NCI-H1694 treated with DMSO at 0.1 percent for 48 hours (cell line): Measurements from ENCODE around the gene ACAP1.
A peak's percentile ranks its signal among the peaks of the same experiment; 100 is the strongest.

Experiments
- DNase-seq: peaks from one replicate; lab custom pipeline; 2025; lab: John Stamatoyannopoulos, UW

The ACAP1 gene

DNA sequence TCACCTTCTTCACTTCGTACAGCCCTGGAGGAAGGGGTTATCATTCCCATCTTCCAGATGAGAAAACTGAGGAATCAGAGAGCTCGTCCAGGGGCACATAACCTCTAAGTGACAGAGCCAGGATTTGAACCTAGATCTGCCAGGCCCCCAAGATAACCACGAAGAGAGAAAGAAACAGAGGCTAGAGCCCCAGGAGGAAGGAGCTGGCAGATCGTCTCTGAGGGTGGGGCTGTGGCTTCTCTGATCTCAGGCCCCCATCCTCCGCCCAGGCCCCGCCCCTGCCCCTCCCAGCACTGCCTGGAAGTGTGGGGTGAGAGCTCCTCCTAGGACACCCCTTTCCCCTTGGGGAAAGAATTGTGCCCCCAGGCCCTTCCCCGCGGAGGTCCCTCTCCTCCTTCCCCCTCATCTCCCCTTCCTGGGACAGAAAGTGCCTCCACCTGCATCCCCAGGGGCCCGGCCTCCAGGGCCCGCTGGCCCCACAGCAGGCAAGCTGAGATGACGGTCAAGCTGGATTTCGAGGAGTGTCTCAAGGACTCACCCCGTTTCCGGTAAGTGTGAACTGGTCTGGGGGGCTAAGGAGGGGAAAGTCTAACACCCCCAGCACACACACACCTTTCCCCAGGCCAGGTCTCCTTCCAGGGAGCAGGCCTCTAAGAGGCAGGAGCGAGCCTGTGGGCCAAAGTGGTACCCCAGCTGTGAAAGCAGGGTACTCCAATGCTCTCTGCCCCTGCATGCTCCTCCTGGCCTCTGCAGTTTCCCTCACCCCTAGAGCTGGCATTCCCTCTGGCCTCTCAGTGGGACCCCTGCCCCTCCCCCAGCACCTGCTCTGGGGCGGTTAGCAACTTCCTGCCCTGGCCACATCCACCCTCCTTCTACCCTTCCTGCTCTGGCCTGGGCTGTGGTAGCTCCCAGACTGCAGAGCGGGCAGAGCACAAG is at the start of gene ACAP1:
Gene ACAP1, plus strand, starts transcription at position 290 of the 936 bp plus-strand sequence. Its CDS starts 206 bp downstream, at position 496.
- no peak for DNase-seq

DNA sequence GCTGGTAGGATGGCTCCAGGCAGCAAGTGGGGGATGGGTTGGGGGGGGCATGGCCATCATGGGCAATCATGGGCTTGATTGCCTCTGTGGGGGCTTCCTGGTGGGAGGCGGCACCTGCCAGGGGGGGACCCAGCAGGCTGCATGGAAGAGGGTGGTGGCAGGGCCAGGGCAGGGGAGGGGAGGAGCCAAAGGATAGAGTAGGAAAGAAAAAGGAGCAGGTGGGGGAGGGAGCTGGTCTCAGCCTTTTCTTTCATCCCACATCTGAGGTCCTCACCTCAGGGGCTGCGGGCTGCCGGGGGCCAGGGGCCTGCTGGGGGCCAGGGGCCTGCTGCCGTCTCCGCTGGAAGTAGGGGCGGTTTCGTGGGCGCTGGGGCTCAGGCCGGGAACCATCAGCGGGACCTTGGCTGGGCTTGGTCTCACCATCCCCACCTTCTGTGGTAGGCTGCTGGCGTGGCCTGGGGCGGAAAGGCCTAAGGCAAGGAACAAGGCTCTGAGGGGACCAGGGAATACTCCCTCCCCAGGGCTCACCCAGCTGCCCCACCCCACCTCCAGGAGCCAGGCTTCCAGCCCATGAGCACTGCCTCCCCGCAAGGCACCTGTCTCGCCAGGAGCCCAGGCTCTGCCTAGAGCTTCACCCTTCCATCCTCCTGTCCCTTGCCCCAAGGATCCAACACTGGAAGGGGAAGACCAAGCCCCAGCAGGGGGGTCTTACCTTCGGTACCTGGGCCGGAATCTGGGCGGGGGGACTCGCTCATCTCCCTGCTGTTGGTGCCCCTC is 46.9 kb upstream of the ACAP1 start:
- no peak for DNase-seq

DNA sequence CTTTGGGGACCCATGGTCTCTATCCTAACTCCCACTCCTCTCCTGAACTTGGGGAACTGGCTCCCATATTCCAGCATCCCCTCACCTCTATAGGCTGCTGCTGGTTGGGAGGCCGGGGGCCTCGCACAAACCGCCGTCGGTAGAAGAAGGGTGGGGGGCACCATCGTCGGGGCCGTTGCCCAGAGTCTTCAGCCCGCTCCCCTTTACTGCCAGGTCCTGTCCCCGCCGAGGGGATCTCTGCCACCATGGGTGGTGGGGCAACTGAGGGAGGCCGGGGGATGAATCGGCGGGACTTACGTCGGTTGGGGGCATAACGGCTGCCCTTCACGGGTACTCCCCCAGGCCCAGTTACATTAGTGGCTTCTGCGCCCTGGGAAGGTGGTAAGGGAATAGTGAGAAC is 46.2 kb upstream of the ACAP1 start:
- DNase-seq, result no peak

- DNase-seq, result no peak
Measured at GRCh38 chr17:7290685-7291084, 45.6 kb upstream of the ACAP1 start.

DNA sequence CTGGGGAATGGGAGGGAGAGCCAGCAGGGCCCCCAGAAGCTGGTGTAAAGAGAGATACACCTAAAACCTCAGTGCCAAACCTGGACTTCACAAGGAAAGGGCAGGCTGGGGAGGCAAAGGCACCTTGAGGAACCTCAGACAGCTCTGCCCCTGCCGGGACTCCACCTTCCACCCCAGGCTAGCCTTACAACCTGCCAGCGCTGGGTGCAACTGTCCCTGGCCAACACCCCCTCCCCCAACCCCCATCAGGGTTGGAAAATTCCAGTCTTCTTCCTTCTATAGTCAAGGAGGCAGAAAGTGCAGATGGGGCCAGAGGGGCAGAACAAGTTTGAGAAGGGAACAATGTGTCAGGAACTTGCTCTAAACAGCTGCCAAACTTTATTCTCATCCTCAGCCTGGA is 44.1 kb upstream of the ACAP1 start:
- DNase-seq, result no peak

DNA sequence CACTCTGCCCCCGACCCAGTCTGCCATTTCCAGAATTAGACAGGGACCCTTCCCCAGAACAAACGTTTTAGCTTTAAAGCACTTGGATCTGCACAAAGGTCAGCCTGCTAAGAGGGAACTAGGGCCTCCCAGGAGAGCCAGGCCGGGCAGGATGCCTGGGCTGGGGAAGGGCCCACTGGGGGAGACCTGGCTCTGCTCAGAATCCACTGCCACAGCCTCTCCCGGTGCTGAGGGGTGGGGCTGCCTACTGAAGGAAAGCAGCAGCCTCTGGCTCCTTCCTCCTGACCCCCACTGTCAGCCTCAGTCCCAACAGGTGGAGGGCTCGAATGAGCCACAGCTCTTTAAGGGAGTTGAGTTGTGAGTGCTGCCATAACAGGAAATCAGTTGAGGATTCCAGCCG is 43.6 kb upstream of the ACAP1 start:
- no peak for DNase-seq

DNA sequence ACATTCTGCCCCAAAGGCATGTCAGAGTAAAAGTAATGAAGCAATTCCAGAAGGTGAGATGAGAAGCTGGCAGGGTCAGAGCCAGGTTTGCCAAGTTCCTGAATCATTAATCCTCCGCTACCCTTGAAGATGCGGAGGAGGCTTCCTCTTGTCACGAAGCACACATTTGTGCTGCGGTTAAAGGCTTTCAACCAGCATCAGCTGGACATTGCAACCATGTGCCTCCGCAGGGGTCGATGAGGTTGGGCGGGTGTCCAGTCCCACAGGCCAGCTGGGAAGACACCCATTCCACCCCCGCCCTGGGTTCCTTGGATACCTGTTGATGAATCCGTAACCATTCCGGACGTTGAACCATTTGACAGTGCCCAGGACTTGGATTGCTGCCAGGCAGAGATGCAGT is 43.2 kb upstream of the ACAP1 start:
- no peak for DNase-seq

GRCh38 chr17:7293816-7294613 is 42.3 kb upstream of the ACAP1 start:
- no peak for DNase-seq

DNA sequence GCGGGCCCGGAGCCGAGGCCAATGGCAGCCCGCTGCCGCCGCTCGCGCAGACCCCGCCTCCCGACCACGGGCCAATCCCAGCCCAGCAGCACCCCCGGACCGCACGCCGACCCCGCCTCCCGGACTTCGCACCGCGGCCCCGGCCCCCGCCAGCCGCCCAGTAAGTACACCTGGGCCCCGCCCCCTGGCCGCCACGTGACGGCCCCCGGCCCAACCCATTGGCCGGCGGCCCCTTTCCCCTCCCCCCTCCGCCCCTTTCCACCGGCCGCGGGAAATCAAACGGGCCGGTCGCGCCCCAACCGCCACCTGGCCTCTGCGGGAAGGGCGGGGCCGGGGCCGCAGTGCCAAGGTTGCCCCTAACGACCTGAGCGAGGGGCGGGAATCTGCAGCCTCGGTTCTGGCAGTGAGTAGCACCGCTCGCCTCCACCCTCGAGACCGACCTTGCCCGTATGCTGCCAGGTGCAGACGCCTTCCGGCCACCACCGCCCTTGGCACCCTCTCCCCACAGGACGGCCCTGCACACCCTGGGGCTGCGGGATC is 41.6 kb upstream of the ACAP1 start, which contains the start of gene YBX2:
Gene YBX2, minus strand, starts transcription at position 26 of the 540 bp plus-strand sequence. CDS start 139 bp downstream, outside the sequence.
- peak; percentile 27 for DNase-seq

- no peak for DNase-seq
Measured at GRCh38 chr17:7295230-7296180, 40.8 kb upstream of the ACAP1 start.

DNA sequence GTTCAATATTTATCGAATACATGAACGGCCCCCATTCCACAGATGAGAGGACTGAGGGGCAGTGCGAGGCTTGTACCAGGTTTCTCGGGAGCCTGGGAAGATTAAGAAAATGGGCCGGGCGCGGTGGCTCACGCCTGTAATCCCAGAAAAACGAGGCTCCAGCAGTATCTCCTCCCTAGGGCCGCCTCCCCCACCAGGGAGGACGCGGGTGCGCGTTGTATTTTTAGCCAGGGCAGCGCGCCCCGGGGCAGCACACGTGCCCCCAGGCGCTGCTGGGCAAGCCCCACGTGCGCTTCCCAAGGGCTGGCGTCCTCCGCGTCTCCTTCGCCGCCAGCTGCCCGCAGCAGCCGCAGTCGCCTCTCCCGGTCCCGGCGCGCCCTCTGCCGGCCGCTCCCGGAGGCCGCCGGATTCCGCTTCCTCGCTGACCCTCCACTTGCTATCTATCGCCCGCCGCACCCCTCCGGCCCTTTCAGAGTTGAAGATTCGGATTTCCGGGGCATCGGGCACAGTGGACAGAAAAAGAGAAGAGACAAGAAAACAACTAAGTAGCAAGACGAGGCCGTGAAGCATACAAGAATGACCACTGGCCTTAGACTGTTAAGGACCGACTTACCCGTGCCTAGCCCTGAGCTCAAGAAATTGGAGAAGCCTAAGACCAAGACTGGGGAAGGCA is 40.0 kb upstream of the ACAP1 start:
- DNase-seq, result peak; percentile 30

- no peak for DNase-seq
Measured at GRCh38 chr17:7304179-7304578, 32.1 kb upstream of the ACAP1 start.

DNA sequence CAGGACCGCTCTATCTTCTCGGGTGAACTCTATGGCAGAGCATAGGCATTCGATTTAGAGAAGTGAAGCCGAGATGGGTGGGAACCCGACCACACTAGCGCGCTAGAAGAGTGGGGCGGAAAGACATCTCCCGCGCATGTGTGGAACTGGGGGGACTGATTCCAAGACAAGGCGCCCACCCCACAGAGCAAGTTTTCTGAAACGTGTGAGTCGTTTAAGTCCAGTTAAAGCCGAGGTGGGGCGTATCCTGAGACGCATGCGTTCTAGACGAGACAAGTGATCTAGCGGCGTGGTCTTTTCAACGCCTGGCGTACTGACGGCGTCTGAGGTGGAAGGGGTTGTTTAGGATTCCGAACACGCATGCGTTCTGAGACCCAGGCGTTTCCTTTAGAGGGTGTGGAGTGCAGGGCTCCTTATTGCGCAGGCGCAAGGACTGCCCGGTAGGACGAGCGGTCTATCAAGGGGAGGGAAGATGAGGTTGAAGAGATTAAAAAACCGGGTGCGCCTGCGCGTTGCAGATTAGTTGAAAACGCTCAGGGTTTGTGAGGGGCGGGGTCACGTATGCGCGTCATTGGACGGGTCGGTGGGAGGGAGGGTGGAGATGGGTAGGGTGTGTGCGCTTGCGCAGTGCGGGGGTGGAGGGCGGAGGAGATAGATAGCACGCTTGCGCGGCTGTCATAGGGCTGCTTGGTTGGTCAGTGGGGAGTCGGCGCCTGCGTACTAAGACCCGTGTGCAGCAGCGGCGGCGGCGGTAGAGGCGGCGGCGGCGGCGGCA is 29.2 kb upstream of the ACAP1 start, which contains the start of gene EIF5A:
Gene EIF5A, plus strand, starts transcription at position 718 of the 775 bp plus-strand sequence. CDS start 2,008 bp downstream, outside the sequence.
- peak; percentile 99 for DNase-seq

DNA sequence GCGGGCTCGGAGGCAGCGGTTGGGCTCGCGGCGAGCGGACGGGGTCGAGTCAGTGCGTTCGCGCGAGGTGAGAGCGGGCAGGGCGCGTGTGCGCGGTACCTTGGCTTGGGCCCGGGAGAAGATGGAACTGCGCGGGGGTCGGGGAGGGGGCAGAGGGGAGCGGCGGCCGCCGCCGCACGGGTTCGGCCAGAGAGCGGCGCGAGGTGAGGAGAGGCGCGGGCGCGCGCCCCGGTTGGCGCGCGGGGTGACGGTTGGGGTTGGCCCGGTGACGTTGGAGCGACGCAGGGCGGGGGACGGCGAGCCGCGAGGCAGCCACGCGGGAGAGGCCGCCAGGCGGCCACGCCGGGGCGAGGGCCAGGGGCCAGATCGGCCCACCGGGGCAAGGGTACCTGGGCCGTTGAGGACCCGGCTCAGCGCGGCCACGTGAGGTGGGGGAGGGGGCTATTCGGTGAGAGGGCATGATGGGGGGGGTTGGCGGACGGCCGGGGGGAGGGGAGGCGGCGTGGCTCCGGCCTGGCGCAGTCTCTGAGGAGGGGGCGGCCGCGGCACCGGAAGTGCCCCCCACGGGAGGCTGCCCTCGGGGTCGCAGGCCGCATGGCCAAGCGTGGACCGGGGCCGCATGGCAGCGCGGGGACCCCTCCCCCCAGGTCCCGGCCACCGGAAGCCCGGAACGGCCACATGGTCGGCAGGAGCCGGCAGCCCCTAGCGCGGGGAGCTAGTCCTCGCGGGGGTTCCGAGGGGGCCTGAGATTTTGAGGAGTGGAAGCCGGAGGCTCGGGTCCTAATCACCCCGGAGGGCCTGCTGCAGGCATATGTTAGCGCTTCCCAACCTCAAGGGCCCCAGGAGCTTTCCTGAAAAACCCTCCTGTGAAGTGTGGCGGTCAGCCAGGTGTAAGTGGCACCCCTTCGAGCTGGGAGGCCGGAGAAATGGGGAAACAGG is 28.4 kb upstream of the ACAP1 start:
- no peak for DNase-seq

- peak; percentile 62 for DNase-seq
Measured at GRCh38 chr17:7308625-7309433, 27.5 kb upstream of the ACAP1 start.

DNA sequence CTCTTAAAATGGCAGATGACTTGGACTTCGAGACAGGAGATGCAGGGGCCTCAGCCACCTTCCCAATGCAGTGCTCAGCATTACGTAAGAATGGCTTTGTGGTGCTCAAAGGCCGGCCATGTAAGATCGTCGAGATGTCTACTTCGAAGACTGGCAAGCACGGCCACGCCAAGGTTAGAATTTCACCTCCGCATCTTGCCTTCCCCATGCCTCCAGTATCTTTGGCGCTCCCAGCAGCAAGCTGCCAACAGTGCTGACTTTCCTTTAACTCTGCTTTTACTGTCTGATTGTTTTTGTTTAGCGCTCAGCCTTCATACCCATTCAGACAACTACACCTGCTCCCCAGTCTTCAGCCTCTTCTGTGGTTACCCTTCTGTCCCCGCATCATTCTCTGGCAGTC is 26.7 kb upstream of the ACAP1 start:
- no peak for DNase-seq

DNA sequence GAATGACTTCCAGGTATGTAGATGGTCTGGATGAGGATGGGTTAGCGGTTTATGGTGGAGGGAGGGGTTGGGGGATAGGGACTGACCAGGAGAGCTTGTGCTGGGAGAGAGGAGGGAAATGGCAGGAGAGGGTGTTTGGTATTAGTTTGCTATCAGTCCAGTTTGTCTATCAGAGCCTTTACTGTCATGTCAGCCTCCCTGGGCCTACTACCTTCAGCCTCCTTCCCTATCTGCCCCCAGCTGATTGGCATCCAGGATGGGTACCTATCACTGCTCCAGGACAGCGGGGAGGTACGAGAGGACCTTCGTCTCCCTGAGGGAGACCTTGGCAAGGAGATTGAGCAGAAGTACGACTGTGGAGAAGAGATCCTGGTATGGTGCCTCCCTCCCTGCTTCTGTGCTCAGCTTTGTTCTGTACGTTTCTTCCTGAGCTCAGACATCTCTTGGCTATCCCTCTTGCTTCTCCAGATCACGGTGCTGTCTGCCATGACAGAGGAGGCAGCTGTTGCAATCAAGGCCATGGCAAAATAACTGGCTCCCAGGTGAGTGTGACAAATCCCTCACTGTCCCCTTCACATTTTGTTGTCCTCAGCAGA is 25.1 kb upstream of the ACAP1 start:
- DNase-seq, result no peak
